ENCODE measurements around the gene EDC4. TPM values are rescaled to one million over a fixed set of nuclear protein-coding genes. Genes with fewer than 3 reads are reported as not detected.
A peak's percentile ranks its signal among the peaks of the same experiment; 100 is the strongest.

Gene EDC4
- total and polyA plus RNA-seq, 2 of the 8 experiments (the other 6 are each of a cell fraction or from before 2014, with no cell fraction given) = 58.5 to 72.7 TPM

DNA sequence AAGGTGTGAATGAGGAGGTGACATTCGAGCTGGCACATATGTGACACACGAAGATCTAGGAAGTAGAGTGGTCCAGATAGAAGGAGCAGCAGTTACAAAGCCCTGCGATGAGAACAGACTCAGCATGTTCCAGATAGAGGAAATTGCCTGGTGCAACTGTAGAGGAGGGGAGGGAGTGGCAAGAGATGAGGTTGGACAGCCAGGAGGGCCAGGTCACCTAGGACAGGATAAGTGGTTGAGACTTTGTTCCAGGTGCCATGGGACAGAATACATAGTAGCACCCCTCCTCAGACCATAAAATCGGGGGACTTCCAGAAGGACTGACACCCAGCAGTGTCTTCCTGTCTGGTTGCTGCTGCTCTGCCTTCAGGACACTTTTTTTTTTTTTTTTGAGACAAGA lies 14.4 kb upstream of the EDC4 start:
- Histone ChIP-seq H2BK12ac (ENCODE audit: low read depth, low read length) (peak overlapping the region; percentile 96; the same call in 1 of the 2 replicates), H4K8ac (ENCODE audit: extremely low read depth, insufficient read depth, low read length) (peak overlapping the region; percentile 9; the same call in 1 of the 2 replicates), H2BK15ac (ENCODE audit: low read length) (no peak overlapping the region), H3K36me3 (ENCODE audit: control insufficient read depth in 2 of 4, insufficient read depth in 4 of 4, low read length in 3 of 4) (peaks cover 0 to 18% (median 4%) of the 10 kb centered on the region in 4 experiments; a peak in 3 of 8 replicates), H3K4me3 (ENCODE audit: extremely low read depth in 1 of 4, insufficient read depth in 2 of 4, low read depth in 3 of 4, low read length in 4 of 4) (no peak overlapping the region; a peak in 1 of 8 replicates), H3K23ac (ENCODE audit: insufficient read length) (no peak overlapping the region), H3K79me1 (ENCODE audit: low read depth, low read length) (peaks cover 50% of the 10 kb centered on the region), H3K79me2 (ENCODE audit: control insufficient read depth in 1 of 2, insufficient read depth in 2 of 2, low read length in 2 of 2) (peaks cover 42 to 97% of the 10 kb centered on the region in 2 experiments), H3K14ac (ENCODE audit: insufficient read length) (no peak overlapping the region), H2BK5ac (ENCODE audit: low read depth, low read length) (peak overlapping the region; percentile 63; the same call in 1 of the 2 replicates), H3K18ac (ENCODE audit: extremely low read depth, low read length) (no peak overlapping the region; the same call in 1 of the 2 replicates), H3K9me3 (ENCODE audit: insufficient read depth in 2 of 2, low read depth in 1 of 2, low read length in 1 of 2) (no peaks in the 10 kb centered on the region), H4K5ac (ENCODE audit: insufficient read length, low read depth, low read length) (no peak overlapping the region), H2BK120ac (replicated peaks; ENCODE audit: low read depth, low read length) (no peak overlapping the region), H2AK5ac (ENCODE audit: low read depth, low read length) (no peak overlapping the region; the same call in 1 of the 2 replicates), H3K4me1 (replicated peaks in 1 of 4; ENCODE audit: control insufficient read depth in 3 of 4, insufficient read depth in 4 of 4, low read length in 3 of 4) (peaks cover 8 to 19% (median 13%) of the 10 kb centered on the region in 4 experiments), H3K27me3 (replicated peaks in 1 of 4; ENCODE audit: control insufficient read depth in 3 of 4, extremely low read depth in 1 of 4, insufficient read depth in 3 of 4, low read length in 3 of 4) (no peaks in the 10 kb centered on the region), H4K20me1 (replicated peaks in 1 of 2; ENCODE audit: control insufficient read depth in 1 of 2, insufficient read depth in 2 of 2, low read length in 2 of 2) (peaks cover 36 to 61% of the 10 kb centered on the region in 2 experiments), H4K91ac (replicated peaks; ENCODE audit: insufficient read length, low read length) (no peak overlapping the region), H3K56ac (replicated peaks; ENCODE audit: insufficient read length, low read depth, low read length) (no peak overlapping the region), H3K9ac (replicated peaks in 1 of 4; ENCODE audit: extremely low read depth in 1 of 4, low read depth in 3 of 4, low read length in 3 of 4) (peak overlapping the region in 1 of 4 experiments; percentile 29; a peak in 1 of 7 replicates), H3K4ac (replicated peaks; ENCODE audit: insufficient read length, low read depth, low read length) (no peak overlapping the region), H2BK20ac (ENCODE audit: low read length) (no peak overlapping the region), H3K27ac (ENCODE audit: low read depth, low read length) (peak overlapping the region; percentile 84), H3K4me2 (ENCODE audit: insufficient read depth in 1 of 2, low read depth in 2 of 2, low read length in 2 of 2) (peak overlapping the region in 1 of 2 experiments; percentile 43; a peak in 2 of 4 replicates), H2AFZ (ENCODE audit: low read length) (no peak overlapping the region), H3K23me2 (ENCODE audit: low read depth, low read length) (no peaks in the 10 kb centered on the region)
- no peak for FAIRE-seq
- WGBS, 2 experiments (ENCODE audit: extremely low coverage in 1 of 2, insufficient coverage in 1 of 2, insufficient read length in 1 of 2, insufficient replicate concordance in 2 of 2, low coverage in 1 of 2, low lambda C conversion rate in 2 of 2, missing lambda C conversion rate in 1 of 2) = 87% methylated on average over 4 of the region's 4 CpGs; no CpG with 5 or more reads in 1 of the 2 experiments
- ChIA-PET POLR2A (ENCODE audit: partially characterized antibody) (interaction anchor here (1.1 to 2.9 kb wide), 2 partner anchors 11 to 21 kb away, joined by 3 to 27 read pairs; partner anchors contain the start of genes CENPT and NUTF2), CTCF (ENCODE audit: partially characterized antibody) (interaction anchor here (1.6 kb wide), 1 partner anchor 42 kb away, joined by 4 read pairs; no protein-coding TSS in a partner anchor)
- no peak for DNase-seq (ENCODE audit: low read depth in 1 of 2, low spot score in 2 of 2)
- TF ChIP-seq, protein P1, sequence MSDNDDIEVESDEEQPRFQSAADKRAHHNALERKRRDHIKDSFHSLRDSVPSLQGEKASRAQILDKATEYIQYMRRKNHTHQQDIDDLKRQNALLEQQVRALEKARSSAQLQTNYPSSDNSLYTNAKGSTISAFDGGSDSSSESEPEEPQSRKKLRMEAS (IDR thresholded peaks at IDR 0.05) = no peak
- TF ChIP-seq RXRA (IDR thresholded peaks at IDR 0.05; ENCODE audit: insufficient read depth, low read depth, low read length) (no peak), JUND (IDR thresholded peaks at IDR 0.05; ENCODE audit: low read length) (no peak), SP2 (IDR thresholded peaks at IDR 0.05; ENCODE audit: low read length) (no peak), EP300 (IDR thresholded peaks at IDR 0.05; ENCODE audit: borderline replicate concordance in 1 of 2, low read depth in 2 of 2, low read length in 2 of 2) (no peak), RNF2 (IDR thresholded peaks at IDR 0.05; ENCODE audit: borderline replicate concordance, low read depth, low read length, missing control alignments, poor library complexity, severe bottlenecking) (no peak), BRCA1 (IDR thresholded peaks at IDR 0.05; ENCODE audit: low read depth, low read length) (no peak), POLR2A (IDR thresholded peaks at IDR 0.05; ENCODE audit: control extremely low read depth in 1 of 2, low read depth in 2 of 2, low read length in 2 of 2) (no peak), KDM1A (IDR thresholded peaks at IDR 0.05; ENCODE audit: borderline replicate concordance, low read length) (no peak)
- TF ChIP-seq, protein P2, sequence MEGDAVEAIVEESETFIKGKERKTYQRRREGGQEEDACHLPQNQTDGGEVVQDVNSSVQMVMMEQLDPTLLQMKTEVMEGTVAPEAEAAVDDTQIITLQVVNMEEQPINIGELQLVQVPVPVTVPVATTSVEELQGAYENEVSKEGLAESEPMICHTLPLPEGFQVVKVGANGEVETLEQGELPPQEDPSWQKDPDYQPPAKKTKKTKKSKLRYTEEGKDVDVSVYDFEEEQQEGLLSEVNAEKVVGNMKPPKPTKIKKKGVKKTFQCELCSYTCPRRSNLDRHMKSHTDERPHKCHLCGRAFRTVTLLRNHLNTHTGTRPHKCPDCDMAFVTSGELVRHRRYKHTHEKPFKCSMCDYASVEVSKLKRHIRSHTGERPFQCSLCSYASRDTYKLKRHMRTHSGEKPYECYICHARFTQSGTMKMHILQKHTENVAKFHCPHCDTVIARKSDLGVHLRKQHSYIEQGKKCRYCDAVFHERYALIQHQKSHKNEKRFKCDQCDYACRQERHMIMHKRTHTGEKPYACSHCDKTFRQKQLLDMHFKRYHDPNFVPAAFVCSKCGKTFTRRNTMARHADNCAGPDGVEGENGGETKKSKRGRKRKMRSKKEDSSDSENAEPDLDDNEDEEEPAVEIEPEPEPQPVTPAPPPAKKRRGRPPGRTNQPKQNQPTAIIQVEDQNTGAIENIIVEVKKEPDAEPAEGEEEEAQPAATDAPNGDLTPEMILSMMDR (IDR thresholded peaks at IDR 0.05; ENCODE audit: control extremely low read depth in 1 of 3, insufficient read depth in 1 of 3, low read depth in 1 of 3, low read length in 3 of 3) = no peak

All from H1 (cell line).